ENCODE results near the gene VANGL2.

VANGL2 gene

GRCh38 chr1:160419838-160420169 is 19.4 kb downstream of the VANGL2 start:
- DNase-seq (ENCODE audit: low read depth, low spot score) = no peak
- TF ChIP-seq SUZ12 (IDR thresholded peaks at IDR 0.05; ENCODE audit: extremely low read depth, insufficient read depth, insufficient read length) (no peak), ZNF274 (IDR thresholded peaks at IDR 0.05; ENCODE audit: low read depth, low read length) (no peak), YY1 (IDR thresholded peaks at IDR 0.05; ENCODE audit: insufficient read depth, insufficient read length) (no peak)
- H3K27me3 ChIP-seq (ENCODE audit: insufficient read depth, insufficient read length) = no peaks in the 10 kb centered on the region
- no peaks in the 10 kb centered on the region for H3K4me1 ChIP-seq (ENCODE audit: insufficient read depth, insufficient read length)
- H3K36me3 ChIP-seq (ENCODE audit: insufficient read depth, insufficient read length, low read length) = peaks cover 97% of the 10 kb centered on the region
- no peak overlapping the region for H3K4me3 ChIP-seq (ENCODE audit: insufficient read length, low read depth)
- no peak overlapping the region for H3K9ac ChIP-seq (ENCODE audit: insufficient read length, low read depth)
- no peaks in the 10 kb centered on the region for H3K9me3 ChIP-seq (ENCODE audit: insufficient read depth, low read length)

GRCh38 chr1:160420881-160421842 is 20.8 kb downstream of the VANGL2 start:
- H3K36me3 ChIP-seq (ENCODE audit: insufficient read depth, insufficient read length, low read length) = peaks cover 96% of the 10 kb centered on the region

GRCh38 chr1:160421881-160422280 is 21.5 kb downstream of the VANGL2 start:
- Histone ChIP-seq H3K36me3 (ENCODE audit: insufficient read depth, insufficient read length, low read length) (peaks cover 96% of the 10 kb centered on the region), H3K27me3 (ENCODE audit: insufficient read depth, insufficient read length) (no peaks in the 10 kb centered on the region), H3K9ac (ENCODE audit: insufficient read length, low read depth) (no peak overlapping the region), H3K9me3 (ENCODE audit: insufficient read depth, low read length) (no peaks in the 10 kb centered on the region), H3K4me1 (ENCODE audit: insufficient read depth, insufficient read length) (no peaks in the 10 kb centered on the region), H3K4me3 (ENCODE audit: insufficient read length, low read depth) (no peak overlapping the region)
- no peak for DNase-seq (ENCODE audit: low read depth, low spot score)
- TF ChIP-seq YY1 (IDR thresholded peaks at IDR 0.05; ENCODE audit: insufficient read depth, insufficient read length) (no peak), SUZ12 (IDR thresholded peaks at IDR 0.05; ENCODE audit: extremely low read depth, insufficient read depth, insufficient read length) (no peak)

More at GRCh38 chr1:160420881-160421842, 20.8 kb downstream of the VANGL2 start:
- DNase-seq (ENCODE audit: low read depth, low spot score) = no peak
- no peaks in the 10 kb centered on the region for H3K4me1 ChIP-seq (ENCODE audit: insufficient read depth, insufficient read length)
- H3K9me3 ChIP-seq (ENCODE audit: insufficient read depth, low read length) = no peaks in the 10 kb centered on the region
- H3K27me3 ChIP-seq (ENCODE audit: insufficient read depth, insufficient read length) = no peaks in the 10 kb centered on the region
- no peak for TF ChIP-seq SUZ12 (IDR thresholded peaks at IDR 0.05; ENCODE audit: extremely low read depth, insufficient read depth, insufficient read length)
- TF ChIP-seq YY1 (IDR thresholded peaks at IDR 0.05; ENCODE audit: insufficient read depth, insufficient read length) = no peak
- TF ChIP-seq ZNF274 (IDR thresholded peaks at IDR 0.05; ENCODE audit: low read depth, low read length) = no peak
- no peak overlapping the region for H3K4me3 ChIP-seq (ENCODE audit: insufficient read length, low read depth)
- no peak overlapping the region for H3K9ac ChIP-seq (ENCODE audit: insufficient read length, low read depth)

- Histone ChIP-seq H3K4me3 (ENCODE audit: insufficient read length, low read depth) (no peak overlapping the region), H3K36me3 (ENCODE audit: insufficient read depth, insufficient read length, low read length) (peaks cover 89% of the 10 kb centered on the region), H3K9ac (ENCODE audit: insufficient read length, low read depth) (no peak overlapping the region), H3K4me1 (ENCODE audit: insufficient read depth, insufficient read length) (no peaks in the 10 kb centered on the region), H3K9me3 (ENCODE audit: insufficient read depth, low read length) (no peaks in the 10 kb centered on the region), H3K27me3 (ENCODE audit: insufficient read depth, insufficient read length) (no peaks in the 10 kb centered on the region)
- no peak for DNase-seq (ENCODE audit: low read depth, low spot score)
- TF ChIP-seq SUZ12 (IDR thresholded peaks at IDR 0.05; ENCODE audit: extremely low read depth, insufficient read depth, insufficient read length) = no peak
- no peak for TF ChIP-seq ZNF274 (IDR thresholded peaks at IDR 0.05; ENCODE audit: low read depth, low read length)
- TF ChIP-seq YY1 (IDR thresholded peaks at IDR 0.05; ENCODE audit: insufficient read depth, insufficient read length) = no peak
Measured at GRCh38 chr1:160423966-160424365, 23.6 kb downstream of the VANGL2 start.

- peaks cover 74% of the 10 kb centered on the region for H3K36me3 ChIP-seq (ENCODE audit: insufficient read depth, insufficient read length, low read length)
- no peak for TF ChIP-seq SUZ12 (IDR thresholded peaks at IDR 0.05; ENCODE audit: extremely low read depth, insufficient read depth, insufficient read length)
- no peak for TF ChIP-seq YY1 (IDR thresholded peaks at IDR 0.05; ENCODE audit: insufficient read depth, insufficient read length)
- no peak for TF ChIP-seq ZNF274 (IDR thresholded peaks at IDR 0.05; ENCODE audit: low read depth, low read length)
- no peaks in the 10 kb centered on the region for H3K4me1 ChIP-seq (ENCODE audit: insufficient read depth, insufficient read length)
- no peaks in the 10 kb centered on the region for H3K27me3 ChIP-seq (ENCODE audit: insufficient read depth, insufficient read length)
- no peak for DNase-seq (ENCODE audit: low read depth, low spot score)
- no peak overlapping the region for H3K4me3 ChIP-seq (ENCODE audit: insufficient read length, low read depth)
- H3K9me3 ChIP-seq (ENCODE audit: insufficient read depth, low read length) = no peaks in the 10 kb centered on the region
- H3K9ac ChIP-seq (ENCODE audit: insufficient read length, low read depth) = no peak overlapping the region
Measured at GRCh38 chr1:160425847-160426246, 25.5 kb downstream of the VANGL2 start.

- Histone ChIP-seq H3K9me3 (ENCODE audit: insufficient read depth, low read length) (no peaks in the 10 kb centered on the region), H3K36me3 (ENCODE audit: insufficient read depth, insufficient read length, low read length) (peaks cover 56% of the 10 kb centered on the region), H3K27me3 (ENCODE audit: insufficient read depth, insufficient read length) (no peaks in the 10 kb centered on the region), H3K4me1 (ENCODE audit: insufficient read depth, insufficient read length) (no peaks in the 10 kb centered on the region), H3K9ac (ENCODE audit: insufficient read length, low read depth) (no peak overlapping the region), H3K4me3 (ENCODE audit: insufficient read length, low read depth) (no peak overlapping the region)
- DNase-seq (ENCODE audit: low read depth, low spot score) = no peak
- TF ChIP-seq SUZ12 (IDR thresholded peaks at IDR 0.05; ENCODE audit: extremely low read depth, insufficient read depth, insufficient read length) = no peak
- TF ChIP-seq YY1 (IDR thresholded peaks at IDR 0.05; ENCODE audit: insufficient read depth, insufficient read length) = no peak
- no peak for TF ChIP-seq ZNF274 (IDR thresholded peaks at IDR 0.05; ENCODE audit: low read depth, low read length)
Measured at GRCh38 chr1:160427625-160428024, 27.3 kb downstream of the VANGL2 start.

- no peak overlapping the region for H3K9ac ChIP-seq (ENCODE audit: insufficient read length, low read depth)
- no peaks in the 10 kb centered on the region for H3K9me3 ChIP-seq (ENCODE audit: insufficient read depth, low read length)
- DNase-seq (ENCODE audit: low read depth, low spot score) = no peak
- peaks cover 53% of the 10 kb centered on the region for H3K36me3 ChIP-seq (ENCODE audit: insufficient read depth, insufficient read length, low read length)
- H3K4me1 ChIP-seq (ENCODE audit: insufficient read depth, insufficient read length) = no peaks in the 10 kb centered on the region
- no peak for TF ChIP-seq ZNF274 (IDR thresholded peaks at IDR 0.05; ENCODE audit: low read depth, low read length)
- no peak for TF ChIP-seq SUZ12 (IDR thresholded peaks at IDR 0.05; ENCODE audit: extremely low read depth, insufficient read depth, insufficient read length)
- TF ChIP-seq YY1 (IDR thresholded peaks at IDR 0.05; ENCODE audit: insufficient read depth, insufficient read length) = no peak
- H3K4me3 ChIP-seq (ENCODE audit: insufficient read length, low read depth) = no peak overlapping the region
- H3K27me3 ChIP-seq (ENCODE audit: insufficient read depth, insufficient read length) = no peaks in the 10 kb centered on the region
Measured at GRCh38 chr1:160428053-160428452, 27.7 kb downstream of the VANGL2 start.
